Measurements from ENCODE around the gene GRM4.

DNA sequence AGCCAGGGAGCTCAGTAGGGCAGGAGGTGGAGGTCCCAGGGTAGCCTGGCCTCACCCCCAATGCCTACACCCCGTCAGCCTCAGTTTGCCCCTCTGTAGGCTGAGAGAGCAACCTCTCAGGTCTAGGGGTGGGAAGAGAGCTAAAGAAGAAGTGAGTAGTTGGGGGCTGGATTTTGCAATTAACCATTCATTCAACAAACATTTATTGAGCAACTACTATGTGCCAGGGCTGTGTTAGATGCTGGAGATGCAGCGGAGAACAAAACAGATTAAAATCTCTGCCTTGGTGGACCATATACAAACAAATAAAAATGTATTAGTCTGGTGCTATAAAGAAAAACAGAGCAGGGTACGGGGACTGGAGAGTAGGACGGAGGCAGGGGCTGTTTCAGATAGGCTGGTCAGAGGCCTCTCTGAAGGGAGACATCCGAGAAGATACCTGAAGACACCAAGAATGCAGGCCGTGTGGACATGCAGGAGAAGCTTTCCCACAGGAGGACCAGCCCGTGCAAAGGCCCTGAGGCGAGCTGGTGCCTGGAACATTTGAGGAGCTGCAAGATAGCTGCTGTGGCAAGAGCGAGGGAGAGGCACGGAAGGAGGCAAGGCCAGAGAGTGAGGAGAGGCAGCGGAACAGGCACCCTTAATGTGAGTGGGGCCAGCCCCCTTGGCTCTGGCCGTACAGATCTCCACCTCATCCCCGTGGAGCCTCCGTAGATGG lies 60.3 kb downstream of the GRM4 start:
- TF ChIP-seq, protein P1, sequence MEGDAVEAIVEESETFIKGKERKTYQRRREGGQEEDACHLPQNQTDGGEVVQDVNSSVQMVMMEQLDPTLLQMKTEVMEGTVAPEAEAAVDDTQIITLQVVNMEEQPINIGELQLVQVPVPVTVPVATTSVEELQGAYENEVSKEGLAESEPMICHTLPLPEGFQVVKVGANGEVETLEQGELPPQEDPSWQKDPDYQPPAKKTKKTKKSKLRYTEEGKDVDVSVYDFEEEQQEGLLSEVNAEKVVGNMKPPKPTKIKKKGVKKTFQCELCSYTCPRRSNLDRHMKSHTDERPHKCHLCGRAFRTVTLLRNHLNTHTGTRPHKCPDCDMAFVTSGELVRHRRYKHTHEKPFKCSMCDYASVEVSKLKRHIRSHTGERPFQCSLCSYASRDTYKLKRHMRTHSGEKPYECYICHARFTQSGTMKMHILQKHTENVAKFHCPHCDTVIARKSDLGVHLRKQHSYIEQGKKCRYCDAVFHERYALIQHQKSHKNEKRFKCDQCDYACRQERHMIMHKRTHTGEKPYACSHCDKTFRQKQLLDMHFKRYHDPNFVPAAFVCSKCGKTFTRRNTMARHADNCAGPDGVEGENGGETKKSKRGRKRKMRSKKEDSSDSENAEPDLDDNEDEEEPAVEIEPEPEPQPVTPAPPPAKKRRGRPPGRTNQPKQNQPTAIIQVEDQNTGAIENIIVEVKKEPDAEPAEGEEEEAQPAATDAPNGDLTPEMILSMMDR (IDR thresholded peaks at IDR 0.05) = no peak
- TF ChIP-seq POLR2A (IDR thresholded peaks at IDR 0.05) = no peak

All from uterus (tissue), 2 donors.